Measurements from ENCODE around the gene STXBP5. TPM values are rescaled to one million over a fixed set of nuclear protein-coding genes. Genes with fewer than 3 reads are reported as not detected.

The STXBP5 gene
- total and polyA plus RNA-seq, 4 donors = 1.9 to 8.9 (median 4.8) TPM

DNA sequence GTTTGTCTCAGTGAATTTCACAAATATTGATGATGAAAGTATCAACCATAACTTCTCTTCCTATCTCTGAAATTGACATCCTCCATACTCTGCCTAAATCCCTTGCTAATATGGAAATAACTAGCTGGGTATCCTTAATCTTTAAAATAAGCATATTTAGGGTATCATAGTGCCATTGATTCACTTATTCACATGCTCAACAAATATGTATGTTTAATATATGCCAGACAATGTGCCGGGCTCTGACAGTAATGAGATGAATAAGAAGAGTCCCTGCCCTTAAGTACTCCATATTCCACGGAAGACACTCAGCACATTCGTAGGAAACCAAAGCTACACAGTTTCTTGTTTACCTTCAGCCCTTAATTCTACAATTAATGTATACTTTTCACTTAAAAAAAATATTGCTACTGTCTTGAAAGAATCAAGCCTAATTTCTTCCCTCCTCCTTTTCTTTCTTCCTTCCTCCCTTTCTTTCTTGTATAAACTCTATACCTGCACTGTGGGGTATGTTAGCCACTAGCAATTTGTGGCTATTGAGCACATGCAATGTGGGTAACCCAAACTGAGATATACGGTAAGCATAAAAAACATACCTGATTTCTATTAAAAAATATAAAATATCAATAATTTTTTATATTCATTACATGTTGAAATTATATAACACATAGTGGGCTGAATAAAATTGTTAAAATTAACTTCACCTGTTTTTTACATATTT lies 42.8 kb upstream of the STXBP5 start:
- no peak for DNase-seq (ENCODE audit: low spot score)
- Histone ChIP-seq H3K36me3 (ENCODE audit: control insufficient read depth in 4 of 4, insufficient read depth in 3 of 4, low read depth in 1 of 4, low read length in 3 of 4) (no peaks in the 10 kb centered on the region), H3K27ac (ENCODE audit: low read depth in 1 of 2, low read length in 2 of 2) (no peak overlapping the region), H3K9me3 (ENCODE audit: control insufficient read depth in 4 of 4, low read length in 3 of 4) (peaks cover 0 to 2% (median 0%) of the 10 kb centered on the region in 4 donors), H3K4me3 (ENCODE audit: low read depth in 1 of 3, low read length in 3 of 3) (no peak overlapping the region), H3K9ac (ENCODE audit: low read depth in 1 of 2, low read length in 2 of 2) (no peak overlapping the region), H3K27me3 (ENCODE audit: control insufficient read depth in 4 of 4, insufficient read depth in 4 of 4, low read length in 3 of 4) (peaks cover 0 to 1% (median 0%) of the 10 kb centered on the region in 4 donors), H3K4me1 (ENCODE audit: control insufficient read depth in 4 of 4, insufficient read depth in 4 of 4, low read length in 3 of 4) (no peaks in the 10 kb centered on the region)
- TF ChIP-seq HNF4G (IDR thresholded peaks at IDR 0.05) (no peak), SP1 (IDR thresholded peaks at IDR 0.05) (no peak), EGR1 (IDR thresholded peaks at IDR 0.05; ENCODE audit: low read depth in 2 of 2) (no peak), YY1 (IDR thresholded peaks at IDR 0.05) (no peak), RAD21 (IDR thresholded peaks at IDR 0.05) (no peak), RXRA (IDR thresholded peaks at IDR 0.05) (no peak), NR2F2 (IDR thresholded peaks at IDR 0.05) (no peak), JUND (IDR thresholded peaks at IDR 0.05) (no peak), FOXA1 (IDR thresholded peaks at IDR 0.05) (no peak)
- TF ChIP-seq, protein P1, sequence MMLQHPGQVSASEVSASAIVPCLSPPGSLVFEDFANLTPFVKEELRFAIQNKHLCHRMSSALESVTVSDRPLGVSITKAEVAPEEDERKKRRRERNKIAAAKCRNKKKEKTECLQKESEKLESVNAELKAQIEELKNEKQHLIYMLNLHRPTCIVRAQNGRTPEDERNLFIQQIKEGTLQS (IDR thresholded peaks at IDR 0.05) = no peak
- TF ChIP-seq, protein P2, sequence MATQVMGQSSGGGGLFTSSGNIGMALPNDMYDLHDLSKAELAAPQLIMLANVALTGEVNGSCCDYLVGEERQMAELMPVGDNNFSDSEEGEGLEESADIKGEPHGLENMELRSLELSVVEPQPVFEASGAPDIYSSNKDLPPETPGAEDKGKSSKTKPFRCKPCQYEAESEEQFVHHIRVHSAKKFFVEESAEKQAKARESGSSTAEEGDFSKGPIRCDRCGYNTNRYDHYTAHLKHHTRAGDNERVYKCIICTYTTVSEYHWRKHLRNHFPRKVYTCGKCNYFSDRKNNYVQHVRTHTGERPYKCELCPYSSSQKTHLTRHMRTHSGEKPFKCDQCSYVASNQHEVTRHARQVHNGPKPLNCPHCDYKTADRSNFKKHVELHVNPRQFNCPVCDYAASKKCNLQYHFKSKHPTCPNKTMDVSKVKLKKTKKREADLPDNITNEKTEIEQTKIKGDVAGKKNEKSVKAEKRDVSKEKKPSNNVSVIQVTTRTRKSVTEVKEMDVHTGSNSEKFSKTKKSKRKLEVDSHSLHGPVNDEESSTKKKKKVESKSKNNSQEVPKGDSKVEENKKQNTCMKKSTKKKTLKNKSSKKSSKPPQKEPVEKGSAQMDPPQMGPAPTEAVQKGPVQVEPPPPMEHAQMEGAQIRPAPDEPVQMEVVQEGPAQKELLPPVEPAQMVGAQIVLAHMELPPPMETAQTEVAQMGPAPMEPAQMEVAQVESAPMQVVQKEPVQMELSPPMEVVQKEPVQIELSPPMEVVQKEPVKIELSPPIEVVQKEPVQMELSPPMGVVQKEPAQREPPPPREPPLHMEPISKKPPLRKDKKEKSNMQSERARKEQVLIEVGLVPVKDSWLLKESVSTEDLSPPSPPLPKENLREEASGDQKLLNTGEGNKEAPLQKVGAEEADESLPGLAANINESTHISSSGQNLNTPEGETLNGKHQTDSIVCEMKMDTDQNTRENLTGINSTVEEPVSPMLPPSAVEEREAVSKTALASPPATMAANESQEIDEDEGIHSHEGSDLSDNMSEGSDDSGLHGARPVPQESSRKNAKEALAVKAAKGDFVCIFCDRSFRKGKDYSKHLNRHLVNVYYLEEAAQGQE (IDR thresholded peaks at IDR 0.05) = no peak
- TF ChIP-seq, protein P3, sequence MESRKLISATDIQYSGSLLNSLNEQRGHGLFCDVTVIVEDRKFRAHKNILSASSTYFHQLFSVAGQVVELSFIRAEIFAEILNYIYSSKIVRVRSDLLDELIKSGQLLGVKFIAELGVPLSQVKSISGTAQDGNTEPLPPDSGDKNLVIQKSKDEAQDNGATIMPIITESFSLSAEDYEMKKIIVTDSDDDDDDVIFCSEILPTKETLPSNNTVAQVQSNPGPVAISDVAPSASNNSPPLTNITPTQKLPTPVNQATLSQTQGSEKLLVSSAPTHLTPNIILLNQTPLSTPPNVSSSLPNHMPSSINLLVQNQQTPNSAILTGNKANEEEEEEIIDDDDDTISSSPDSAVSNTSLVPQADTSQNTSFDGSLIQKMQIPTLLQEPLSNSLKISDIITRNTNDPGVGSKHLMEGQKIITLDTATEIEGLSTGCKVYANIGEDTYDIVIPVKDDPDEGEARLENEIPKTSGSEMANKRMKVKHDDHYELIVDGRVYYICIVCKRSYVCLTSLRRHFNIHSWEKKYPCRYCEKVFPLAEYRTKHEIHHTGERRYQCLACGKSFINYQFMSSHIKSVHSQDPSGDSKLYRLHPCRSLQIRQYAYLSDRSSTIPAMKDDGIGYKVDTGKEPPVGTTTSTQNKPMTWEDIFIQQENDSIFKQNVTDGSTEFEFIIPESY (IDR thresholded peaks at IDR 0.05) = no peak
- WGBS = 84% methylated on average over 4 of the region's 4 CpGs

DNA sequence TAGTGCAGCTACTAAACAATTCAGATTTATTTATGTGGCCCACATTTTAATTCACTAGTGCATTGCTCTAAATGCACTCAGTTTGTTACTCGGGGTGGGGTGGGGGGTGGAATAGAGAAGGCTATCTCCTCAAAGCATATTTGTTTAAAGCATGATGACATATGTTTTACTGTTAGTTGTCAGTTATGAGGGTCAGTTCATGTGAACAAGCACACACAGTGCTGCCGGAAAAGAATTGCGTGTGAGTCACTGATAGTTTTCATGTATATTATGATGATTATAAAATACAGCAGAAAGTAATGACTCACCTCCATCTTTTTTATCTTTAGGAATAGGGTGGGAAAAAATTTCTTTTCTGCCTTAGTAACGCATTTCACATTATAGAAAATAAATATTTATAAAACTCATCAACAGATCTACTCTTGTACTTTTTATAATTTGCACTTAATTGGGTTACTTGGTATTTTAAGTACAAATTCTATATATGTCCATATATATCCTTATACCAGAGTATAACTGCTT lies 42.2 kb upstream of the STXBP5 start:
- H3K27me3 ChIP-seq (ENCODE audit: control insufficient read depth in 4 of 4, insufficient read depth in 4 of 4, low read length in 3 of 4) = peaks cover 0 to 4% (median 0%) of the 10 kb centered on the region in 4 donors
- H3K4me1 ChIP-seq (ENCODE audit: control insufficient read depth in 4 of 4, insufficient read depth in 4 of 4, low read length in 3 of 4) = no peaks in the 10 kb centered on the region
- no peaks in the 10 kb centered on the region for H3K36me3 ChIP-seq (ENCODE audit: control insufficient read depth in 4 of 4, insufficient read depth in 3 of 4, low read depth in 1 of 4, low read length in 3 of 4)
- TF ChIP-seq FOXA2 (IDR thresholded peaks at IDR 0.05) (no peak), EGR1 (IDR thresholded peaks at IDR 0.05; ENCODE audit: low read depth in 2 of 2) (no peak), HNF4A (conservative IDR thresholded peaks at IDR 0.05) (no peak), HNF4G (IDR thresholded peaks at IDR 0.05) (no peak), NR2F2 (IDR thresholded peaks at IDR 0.05) (no peak), GABPA (IDR thresholded peaks at IDR 0.05 in 1 of 2, conservative IDR thresholded peaks at IDR 0.05 in 1 of 2) (no peak), RXRA (IDR thresholded peaks at IDR 0.05) (no peak), JUND (IDR thresholded peaks at IDR 0.05) (no peak), YY1 (IDR thresholded peaks at IDR 0.05) (no peak), SP1 (IDR thresholded peaks at IDR 0.05) (no peak), FOXA1 (IDR thresholded peaks at IDR 0.05) (no peak), TAF1 (conservative IDR thresholded peaks at IDR 0.05) (no peak), RAD21 (IDR thresholded peaks at IDR 0.05) (no peak)
- TF ChIP-seq, protein P4, sequence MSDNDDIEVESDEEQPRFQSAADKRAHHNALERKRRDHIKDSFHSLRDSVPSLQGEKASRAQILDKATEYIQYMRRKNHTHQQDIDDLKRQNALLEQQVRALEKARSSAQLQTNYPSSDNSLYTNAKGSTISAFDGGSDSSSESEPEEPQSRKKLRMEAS (IDR thresholded peaks at IDR 0.05) = no peak
- TF ChIP-seq, protein P3 (IDR thresholded peaks at IDR 0.05) = no peak
- DNase-seq (ENCODE audit: low spot score) = no peak
- no peak overlapping the region for H3K4me3 ChIP-seq (ENCODE audit: low read depth in 1 of 3, low read length in 3 of 3)
- no peak overlapping the region for H3K27ac ChIP-seq (ENCODE audit: low read depth in 1 of 2, low read length in 2 of 2)
- 86% methylated on average over 4 of the region's 4 CpGs for WGBS
- peaks cover 0 to 2% (median 0%) of the 10 kb centered on the region in 4 donors for H3K9me3 ChIP-seq (ENCODE audit: control insufficient read depth in 4 of 4, low read length in 3 of 4)
- H3K9ac ChIP-seq (ENCODE audit: low read depth in 1 of 2, low read length in 2 of 2) = no peak overlapping the region

Measured in liver (tissue), 9 donors.